Fibroblast of lung (primary cell): ENCODE measurements around the gene VGLL4.

Experiments used
- EZH2 ChIP-seq: IDR thresholded peaks from 2 replicates; pipeline ENCODE4 v1.5.1; 2012; ENCODE audit warnings: low read length, control low read depth, mild to moderate bottlenecking; ENCODE audit errors: missing control alignments
- TF ChIP-seq, protein P1 (sequence below), 2 donors: IDR thresholded peaks in 1 of 2; conservative IDR thresholded peaks in 1 of 2; 1 replicate in 1 of 2; 2 replicates in 1 of 2; pipeline ENCODE4 v1.5.1; 2011 to 2012; ENCODE audit warnings: low read length in 2 of 2, control low read depth in 1 of 2, inconsistent platforms in 1 of 2, low read depth in 1 of 2, mild to moderate bottlenecking in 1 of 2

DNA sequence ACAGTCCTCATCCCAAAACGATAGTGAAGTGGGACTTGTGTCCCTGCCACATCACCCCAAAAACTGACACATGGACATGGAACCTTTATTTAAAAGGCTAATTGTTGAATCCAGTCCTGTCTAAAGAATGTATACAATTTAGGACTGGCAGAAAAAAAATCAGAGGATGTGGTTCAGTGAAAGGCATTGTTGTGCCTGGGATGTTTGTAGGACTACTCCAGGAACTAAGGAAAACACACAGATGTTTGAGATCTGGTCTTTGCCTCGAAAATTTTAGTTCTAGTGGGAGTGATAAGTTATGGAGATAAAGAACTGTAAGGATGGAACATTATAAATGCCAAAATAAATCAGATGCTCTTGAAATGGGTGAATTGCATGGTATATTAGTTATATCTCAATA, 27.2 kb downstream of the VGLL4 start:
- TF ChIP-seq, protein P1, sequence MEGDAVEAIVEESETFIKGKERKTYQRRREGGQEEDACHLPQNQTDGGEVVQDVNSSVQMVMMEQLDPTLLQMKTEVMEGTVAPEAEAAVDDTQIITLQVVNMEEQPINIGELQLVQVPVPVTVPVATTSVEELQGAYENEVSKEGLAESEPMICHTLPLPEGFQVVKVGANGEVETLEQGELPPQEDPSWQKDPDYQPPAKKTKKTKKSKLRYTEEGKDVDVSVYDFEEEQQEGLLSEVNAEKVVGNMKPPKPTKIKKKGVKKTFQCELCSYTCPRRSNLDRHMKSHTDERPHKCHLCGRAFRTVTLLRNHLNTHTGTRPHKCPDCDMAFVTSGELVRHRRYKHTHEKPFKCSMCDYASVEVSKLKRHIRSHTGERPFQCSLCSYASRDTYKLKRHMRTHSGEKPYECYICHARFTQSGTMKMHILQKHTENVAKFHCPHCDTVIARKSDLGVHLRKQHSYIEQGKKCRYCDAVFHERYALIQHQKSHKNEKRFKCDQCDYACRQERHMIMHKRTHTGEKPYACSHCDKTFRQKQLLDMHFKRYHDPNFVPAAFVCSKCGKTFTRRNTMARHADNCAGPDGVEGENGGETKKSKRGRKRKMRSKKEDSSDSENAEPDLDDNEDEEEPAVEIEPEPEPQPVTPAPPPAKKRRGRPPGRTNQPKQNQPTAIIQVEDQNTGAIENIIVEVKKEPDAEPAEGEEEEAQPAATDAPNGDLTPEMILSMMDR (conservative IDR thresholded peaks at IDR 0.05 in 1 of 2, IDR thresholded peaks at IDR 0.05 in 1 of 2; ENCODE audit: low read depth in 1 of 2, low read length in 2 of 2), result no peak
- TF ChIP-seq EZH2, result no peak
